ENCODE data around the gene PDCD7. TPM values are rescaled to one million over a fixed set of nuclear protein-coding genes. Genes with fewer than 3 reads are reported as not detected.
"Not testable (repeated sequence)": the region's sequence is repeated elsewhere in the genome, so short reads cannot be mapped to it uniquely, and the experiment has no call there.

PDCD7 gene
- total RNA-seq, 4 donors from 2014 or later: 21.0 to 33.5 (median 27.0) TPM

- peak in 1 of 2 donors; percentile 77 for DNase-seq (ENCODE audit: low spot score in 2 of 2)
- intact Hi-C loops (cut with DNase I; ENCODE audit: low total_unique reads): no loop called here
- no peak for TF ChIP-seq CTCF (IDR thresholded peaks at IDR 0.05)
- TF ChIP-seq POLR2A (IDR thresholded peaks at IDR 0.05): no peak
- 87 to 96% methylated on average over 6 of the region's 6 CpGs for WGBS, 2 donors
- H3K4me3 ChIP-seq (ENCODE audit: low read depth, poor library complexity, severe bottlenecking): no peak overlapping the region
Observed at GRCh38 chr15:65095747-65096104, 37.9 kb downstream of the PDCD7 start.

GRCh38 chr15:65095011-65095746 is 38.4 kb downstream of the PDCD7 start:
- H3K4me3 ChIP-seq (ENCODE audit: low read depth, poor library complexity, severe bottlenecking): no peak overlapping the region
- intact Hi-C loops (cut with DNase I; ENCODE audit: low total_unique reads): no loop called here
- TF ChIP-seq CTCF (IDR thresholded peaks at IDR 0.05) (no peak), POLR2A (IDR thresholded peaks at IDR 0.05) (no peak)
- WGBS, 2 donors: 76 to 79% methylated on average over 5 of the region's 5 CpGs
- peak in 1 of 2 donors; percentile 69 for DNase-seq (ENCODE audit: low spot score in 2 of 2)

- intact Hi-C loops (cut with DNase I; ENCODE audit: low total_unique reads): no loop called here
- no peak overlapping the region for H3K4me3 ChIP-seq (ENCODE audit: low read depth, poor library complexity, severe bottlenecking)
- TF ChIP-seq CTCF (IDR thresholded peaks at IDR 0.05): no peak
- TF ChIP-seq POLR2A (IDR thresholded peaks at IDR 0.05): no peak
- WGBS, 2 donors: 86 to 90% methylated on average over 14 of the region's 14 CpGs
- peak in 1 of 2 donors; percentile 83 for DNase-seq (ENCODE audit: low spot score in 2 of 2)
Observed at GRCh38 chr15:65094294-65094995, 39.2 kb downstream of the PDCD7 start.

GRCh38 chr15:65093793-65094170 is 39.8 kb downstream of the PDCD7 start:
- H3K4me3 ChIP-seq (ENCODE audit: low read depth, poor library complexity, severe bottlenecking); intact Hi-C loops (cut with DNase I; ENCODE audit: low total_unique reads); DNase-seq (ENCODE audit: low spot score in 2 of 2): not testable (repeated sequence)
- 93 to 96% methylated on average over 13 of the region's 13 CpGs for WGBS, 2 donors

- H3K4me3 ChIP-seq (ENCODE audit: low read depth, poor library complexity, severe bottlenecking): no peak overlapping the region
- TF ChIP-seq POLR2A (IDR thresholded peaks at IDR 0.05) (no peak), CTCF (IDR thresholded peaks at IDR 0.05) (no peak)
- 88 to 90% methylated on average over 17 of the region's 17 CpGs for WGBS, 2 donors
- intact Hi-C loops (cut with DNase I; ENCODE audit: low total_unique reads): no loop called here
- peak in 1 of 2 donors; percentile 54 for DNase-seq (ENCODE audit: low spot score in 2 of 2)
Observed at GRCh38 chr15:65092911-65093792, 40.5 kb downstream of the PDCD7 start.
